HL-60 (cell line): ENCODE results near the gene SCN10A.

Source experiments
- CTCF ChIP-seq: IDR thresholded peaks from one replicate; pipeline ENCODE4 v1.5.1; 2011; ENCODE audit warnings: low read length, control low read depth, inconsistent platforms; ENCODE audit not compliant: insufficient read depth
- GABPA ChIP-seq: IDR thresholded peaks from 2 replicates; pipeline ENCODE4 v1.6.1; 2012; ENCODE audit warnings: low read depth
- REST ChIP-seq: IDR thresholded peaks from 2 replicates; pipeline ENCODE4 v1.6.1; 2012; ENCODE audit warnings: low read depth; ENCODE audit not compliant: insufficient replicate concordance

GRCh38 chr3:38823186-38823585, 7.2 kb upstream of the SCN10A start:
- TF ChIP-seq CTCF (no peak), GABPA (no peak), REST (no peak)
